Urinary bladder (tissue), 4 donors: Measurements from ENCODE around the gene USE1. TPM values are rescaled to one million over a fixed set of nuclear protein-coding genes. Genes with fewer than 3 reads are reported as not detected.

Experiments
- DNase-seq: peaks from one replicate; pipeline ENCODE4 v3.0.0-alpha.2; 2015; ENCODE audit errors: extremely low spot score
- H3K27ac ChIP-seq: one replicate; pipeline ENCODE4 v1.5.1; 2013; ENCODE audit warnings: low read depth, mild to moderate bottlenecking, moderate library complexity
- H3K36me3 ChIP-seq: one replicate; pipeline ENCODE4 v1.6.1; 2013; ENCODE audit warnings: mild to moderate bottlenecking, moderate library complexity; ENCODE audit not compliant: insufficient read depth
- H3K4me1 ChIP-seq: one replicate; pipeline ENCODE4 v1.6.1; 2013; ENCODE audit warnings: mild to moderate bottlenecking, moderate library complexity; ENCODE audit not compliant: insufficient read depth
- H3K4me3 ChIP-seq: one replicate; pipeline ENCODE4 v1.5.1; 2013; ENCODE audit warnings: low read depth, low read length
- WGBS: extraction: QIAGEN DNeasy Blood & Tissue Kit; methylation state at CpG from one replicate; pipeline ENCODE4 v1.1.7; 2013; 5-methylcytosine and 5-hydroxymethylcytosine counted together
- polyA plus RNA-seq: library from polyadenylated mRNA; stranded (reverse); fragments of 200-250 nt; gene quantifications from one replicate; pipeline ENCODE4 v1.2.3, GENCODE V29; 2013
- total RNA-seq: library from RNA; depleted of rRNA; stranded (reverse); fragments of >200 nt; gene quantifications from one replicate; pipeline ENCODE4 v1.2.3, GENCODE V29; 2014
- donor health status: healthy with polysubstance abuse.
- donor health status: healthy.

USE1 gene
- total and polyA plus RNA-seq, 2 donors: 10.9 to 39.8 TPM

GRCh38 chr19:17264641-17264979 is 49.5 kb downstream of the USE1 start, which contains the start of gene USHBP1:
Gene USHBP1, minus strand, starts transcription at chr19:17264745. Its CDS starts 446 bp downstream, at chr19:17264299.
- no peak for DNase-seq
- Histone ChIP-seq H3K4me3 (peak within 1 kb of the TSS; percentile 2), H3K27ac (no peak within 1 kb of the TSS), H3K4me1 (peaks cover 2% of the 10 kb centered on the region), H3K36me3 (no peaks in the 10 kb centered on the region)
- 34% methylated on average over 5 of the region's 5 CpGs for WGBS

DNA sequence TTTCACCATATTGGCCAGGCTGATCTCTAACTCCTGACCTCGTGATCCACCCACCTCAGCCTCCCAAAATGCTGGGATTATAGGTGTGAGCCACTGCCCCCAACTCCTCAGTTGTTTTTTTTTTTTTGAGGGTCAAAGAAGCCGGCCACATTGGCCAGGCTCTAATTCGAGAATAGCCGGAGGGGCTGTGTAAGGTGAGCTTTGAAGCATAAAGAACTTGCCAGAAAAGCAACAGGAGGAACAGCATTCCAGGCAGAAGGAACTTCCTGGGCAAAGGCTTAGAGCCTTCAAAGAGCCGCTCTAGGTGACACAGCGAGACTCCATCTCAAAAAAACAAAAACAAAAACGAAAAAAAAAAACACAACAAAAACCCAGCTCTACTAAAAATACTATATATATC is 50.9 kb downstream of the USE1 start:
- 92% methylated on average over 7 of the region's 7 CpGs for WGBS
- no peak overlapping the region for H3K4me3 ChIP-seq
- DNase-seq: no peak
- peaks cover 2% of the 10 kb centered on the region for H3K4me1 ChIP-seq
- no peaks in the 10 kb centered on the region for H3K36me3 ChIP-seq
- H3K27ac ChIP-seq: no peak overlapping the region

GRCh38 chr19:17266589-17266974 is 51.4 kb downstream of the USE1 start:
- H3K4me1 ChIP-seq: peaks cover 2% of the 10 kb centered on the region
- H3K4me3 ChIP-seq: no peak overlapping the region
- DNase-seq: no peak
- no peaks in the 10 kb centered on the region for H3K36me3 ChIP-seq
- H3K27ac ChIP-seq: no peak overlapping the region
- 77% methylated on average over 12 of the region's 12 CpGs for WGBS

GRCh38 chr19:17266975-17267788 is 52.0 kb downstream of the USE1 start, which contains the start of gene BABAM1:
Gene BABAM1, plus strand, starts transcription at chr19:17267443. Its CDS starts 1,364 bp downstream, at chr19:17268807.
- Histone ChIP-seq H3K27ac (no peak within 1 kb of the TSS), H3K4me3 (peak within 1 kb of the TSS; percentile 61), H3K36me3 (no peaks in the 10 kb centered on the region), H3K4me1 (peaks cover 2% of the 10 kb centered on the region)
- peak; percentile 99 for DNase-seq
- WGBS: under 1% methylated on average over 27 of the region's 27 CpGs

DNA sequence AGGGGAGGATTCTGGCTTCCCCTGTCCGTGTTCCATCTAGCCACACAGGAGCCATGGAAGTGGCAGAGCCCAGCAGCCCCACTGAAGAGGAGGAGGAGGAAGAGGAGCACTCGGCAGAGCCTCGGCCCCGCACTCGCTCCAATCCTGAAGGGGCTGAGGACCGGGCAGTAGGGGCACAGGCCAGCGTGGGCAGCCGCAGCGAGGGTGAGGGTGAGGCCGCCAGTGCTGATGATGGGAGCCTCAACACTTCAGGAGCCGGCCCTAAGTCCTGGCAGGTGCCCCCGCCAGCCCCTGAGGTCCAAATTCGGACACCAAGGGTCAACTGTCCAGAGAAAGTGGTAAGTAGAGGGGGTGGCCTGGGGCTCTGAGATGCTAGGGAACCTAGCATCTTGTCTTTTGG is 53.6 kb downstream of the USE1 start:
- WGBS: 96% methylated on average over 13 of the region's 13 CpGs
- Histone ChIP-seq H3K4me1 (peaks cover 2% of the 10 kb centered on the region), H3K36me3 (no peaks in the 10 kb centered on the region)

More for the DNA sequence above, 53.6 kb downstream of the USE1 start:
- DNase-seq: no peak
- H3K4me3 ChIP-seq: no peak overlapping the region
- no peak overlapping the region for H3K27ac ChIP-seq

Other genes starting within 250 kb of the USE1 start
- 11.3 TPM for gene CPAMD8, start 188.5 kb upstream of the USE1 start, total RNA-seq
- 4.5 TPM for gene CPAMD8, start 188.5 kb upstream of the USE1 start, polyA plus RNA-seq
- 2.3 TPM for gene HAUS8, start 139.9 kb upstream of the USE1 start, total RNA-seq
- gene HAUS8, start 139.9 kb upstream of the USE1 start, polyA plus RNA-seq: 6.0 TPM
- gene MYO9B, start 139.6 kb upstream of the USE1 start, total RNA-seq: 24.0 TPM
- 55.2 TPM for gene MYO9B, start 139.6 kb upstream of the USE1 start, polyA plus RNA-seq
- gene OCEL1, start 10.9 kb downstream of the USE1 start, total RNA-seq: 5.8 TPM
- gene OCEL1, start 10.9 kb downstream of the USE1 start, polyA plus RNA-seq: 28.4 TPM
- 19.9 TPM for gene NR2F6, start 30.6 kb downstream of the USE1 start, total RNA-seq
- gene NR2F6, start 30.6 kb downstream of the USE1 start, polyA plus RNA-seq: 36.8 TPM
- gene USHBP1, start 49.4 kb downstream of the USE1 start, total RNA-seq: 6.0 TPM
- gene USHBP1, start 49.4 kb downstream of the USE1 start, polyA plus RNA-seq: 6.6 TPM
- 46.2 TPM for gene BABAM1, start 52.1 kb downstream of the USE1 start, total RNA-seq
- gene BABAM1, start 52.1 kb downstream of the USE1 start, polyA plus RNA-seq: 78.2 TPM
- gene ANKLE1, start 66.5 kb downstream of the USE1 start, total RNA-seq: 0.26 TPM
- gene ANKLE1, start 66.5 kb downstream of the USE1 start, polyA plus RNA-seq: 0.66 TPM
- 6.8 TPM for gene ABHD8, start 88.1 kb downstream of the USE1 start, total RNA-seq
- gene ABHD8, start 88.1 kb downstream of the USE1 start, polyA plus RNA-seq: 20.0 TPM
- 6.1 TPM for gene MRPL34, start 90.5 kb downstream of the USE1 start, total RNA-seq
- gene MRPL34, start 90.5 kb downstream of the USE1 start, polyA plus RNA-seq: 146 TPM
- 8.0 TPM for gene DDA1, start 94.2 kb downstream of the USE1 start, total RNA-seq
- 66.1 TPM for gene DDA1, start 94.2 kb downstream of the USE1 start, polyA plus RNA-seq
- 4.1 TPM for gene ANO8, start 119.5 kb downstream of the USE1 start, total RNA-seq
- 5.8 TPM for gene ANO8, start 119.5 kb downstream of the USE1 start, polyA plus RNA-seq
- 11.2 TPM for gene GTPBP3, start 122.2 kb downstream of the USE1 start, total RNA-seq
- gene GTPBP3, start 122.2 kb downstream of the USE1 start, polyA plus RNA-seq: 15.9 TPM
- gene PLVAP, start 162.0 kb downstream of the USE1 start, total RNA-seq: 23.6 TPM
- gene PLVAP, start 162.0 kb downstream of the USE1 start, polyA plus RNA-seq: 289 TPM
- not detected for gene CCDC194, start 178.8 kb downstream of the USE1 start, total RNA-seq
- gene CCDC194, start 178.8 kb downstream of the USE1 start, polyA plus RNA-seq: not detected
- 11.5 TPM for gene BST2, start 190.3 kb downstream of the USE1 start, total RNA-seq
- gene BST2, start 190.3 kb downstream of the USE1 start, polyA plus RNA-seq: 103 TPM
- gene MVB12A, start 204.7 kb downstream of the USE1 start, total RNA-seq: 25.7 TPM
- gene MVB12A, start 204.7 kb downstream of the USE1 start, polyA plus RNA-seq: 66.4 TPM
- 0.53 TPM for gene TMEM221, start 233.3 kb downstream of the USE1 start, total RNA-seq
- 0.82 TPM for gene TMEM221, start 233.3 kb downstream of the USE1 start, polyA plus RNA-seq
- gene NXNL1, start 245.6 kb downstream of the USE1 start, total RNA-seq: not detected
- gene NXNL1, start 245.6 kb downstream of the USE1 start, polyA plus RNA-seq: not detected